Measurements from ENCODE around the gene EBF3.

- no peak for TF ChIP-seq EGR1 (IDR thresholded peaks at IDR 0.05)
- TF ChIP-seq, protein P1, sequence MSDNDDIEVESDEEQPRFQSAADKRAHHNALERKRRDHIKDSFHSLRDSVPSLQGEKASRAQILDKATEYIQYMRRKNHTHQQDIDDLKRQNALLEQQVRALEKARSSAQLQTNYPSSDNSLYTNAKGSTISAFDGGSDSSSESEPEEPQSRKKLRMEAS (IDR thresholded peaks at IDR 0.05): no peak; the same call in 1 of the 2 replicates
- no peak for TF ChIP-seq YY1 (IDR thresholded peaks at IDR 0.05; ENCODE audit: low read depth)
- peak; percentile 39; the same call in 1 of the 2 replicates for TF ChIP-seq ZBTB7A (IDR thresholded peaks at IDR 0.05; ENCODE audit: low read depth)
- TF ChIP-seq TAF1 (IDR thresholded peaks at IDR 0.05; ENCODE audit: low read depth): no peak
- TF ChIP-seq EP300 (IDR thresholded peaks at IDR 0.05; ENCODE audit: borderline replicate concordance): no peak; the same call in 1 of the 2 replicates
- 0 out of 2 replicates have a peak, but pooled peaks have one; percentile 14 for TF ChIP-seq CREB1 (IDR thresholded peaks at IDR 0.05; ENCODE audit: low read depth)
- TF ChIP-seq, protein P2, sequence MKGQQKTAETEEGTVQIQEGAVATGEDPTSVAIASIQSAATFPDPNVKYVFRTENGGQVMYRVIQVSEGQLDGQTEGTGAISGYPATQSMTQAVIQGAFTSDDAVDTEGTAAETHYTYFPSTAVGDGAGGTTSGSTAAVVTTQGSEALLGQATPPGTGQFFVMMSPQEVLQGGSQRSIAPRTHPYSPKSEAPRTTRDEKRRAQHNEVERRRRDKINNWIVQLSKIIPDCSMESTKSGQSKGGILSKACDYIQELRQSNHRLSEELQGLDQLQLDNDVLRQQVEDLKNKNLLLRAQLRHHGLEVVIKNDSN (IDR thresholded peaks at IDR 0.05): no peak
These were observed at the start of gene EBF3 for GRCh38 chr10:129963641-129964501.

Measured in Ishikawa (cell line).